GM12878 (cell line): ENCODE results near the gene COL9A3. TPM values are rescaled to one million over a fixed set of nuclear protein-coding genes. Genes with fewer than 3 reads are reported as not detected.

Experiments used
- ATAC-seq: fragments of 200-7000 bp; cut with Tn5 transposase; 3 replicates; pipeline ENCODE4 v1.9.1; 2020; ENCODE audit warnings: mild to moderate bottlenecking, moderate library complexity
- BruUV-seq: library from RNA; stranded (reverse); fragments of 400-500 nt; replicated peaks from 2 replicates; lab custom pipeline; 2021; lab: Mats Ljungman, UMichigan
- CTCF ChIA-PET: fragments of 300-600 bp; sonication (Branson Sonifier 250); formaldehyde crosslinking; extraction: SDS; loops from one replicate; lab custom pipeline; 2021; ENCODE audit warnings: inconsistent platforms; lab: Yijun Ruan, JAX
- POLR2A ChIA-PET: fragments of 350-600 bp; formaldehyde crosslinking; extraction: SDS; loops from one replicate; lab custom pipeline; 2021; ENCODE audit warnings: inconsistent platforms; lab: Charles Lee
- RAD21 ChIA-PET: fragments of 300-600 bp; sonication (Branson Sonifier 250); formaldehyde crosslinking; loops from one replicate; lab custom pipeline; 2023; ENCODE audit warnings: antibody characterized with exemption; ENCODE audit not compliant: unreplicated experiment; lab: Charles Lee
- SMC1A ChIA-PET: fragments of 300-600 bp; sonication (Branson Sonifier 250); formaldehyde crosslinking; loops from one replicate; lab custom pipeline; 2023; ENCODE audit not compliant: unreplicated experiment, uncharacterized antibody; lab: Charles Lee
- DNase-seq: peaks from one replicate; pipeline ENCODE4 v3.0.0-alpha.2; 2011; ENCODE audit warnings: low read depth, low spot score
- FAIRE-seq: peaks from 3 replicates; lab custom pipeline; 2011; peaks lifted over from hg19 to GRCh38; lab: Jason Lieb, UNC
- H2AFZ ChIP-seq: 2 replicates; pipeline ENCODE4 v1.6.0; 2011; ENCODE audit warnings: low read depth, low read length, control low read depth; ENCODE audit not compliant: control insufficient read depth
- H3K27ac ChIP-seq: 2 replicates; pipeline ENCODE4 v1.5.1; 2011; ENCODE audit warnings: control low read depth; ENCODE audit not compliant: control insufficient read depth, insufficient read depth
- H3K27me3 ChIP-seq, 2 experiments: replicated peaks in 1 of 2; 2 replicates each; pipeline versions ENCODE4 v1.6.0 to v1.6.1; 2011; ENCODE audit warnings: low read length in 1 of 2; ENCODE audit not compliant: control insufficient read depth in 2 of 2, insufficient read depth in 2 of 2
- H3K36me3 ChIP-seq, 2 experiments: 2 replicates each; pipeline ENCODE4 v1.5.1; 2011; ENCODE audit warnings: low read length in 1 of 2; ENCODE audit not compliant: control insufficient read depth in 2 of 2, insufficient read depth in 2 of 2
- H3K4me1 ChIP-seq: 2 replicates; pipeline ENCODE4 v1.6.1; 2011; ENCODE audit warnings: mild to moderate bottlenecking, low read length, moderate library complexity, mixed read lengths; ENCODE audit not compliant: control insufficient read depth, insufficient read depth
- H3K4me2 ChIP-seq: 2 replicates; pipeline ENCODE4 v1.6.0; 2011; ENCODE audit warnings: control low read depth; ENCODE audit not compliant: control insufficient read depth, insufficient read depth
- H3K4me3 ChIP-seq: fragments of 200-600 bp; sonication (generic); 2 replicates; pipeline ENCODE4 v1.5.1; 2016
- H3K79me2 ChIP-seq: 2 replicates; pipeline ENCODE4 v1.6.0; 2011; ENCODE audit warnings: low read length; ENCODE audit not compliant: control insufficient read depth, insufficient read depth
- H3K9ac ChIP-seq: 2 replicates; pipeline ENCODE4 v1.8.0; 2011; ENCODE audit warnings: low read length, control low read depth, mixed read lengths; ENCODE audit not compliant: control insufficient read depth, insufficient read depth
- H3K9me3 ChIP-seq: replicated peaks from 3 replicates; pipeline ENCODE4 v1.5.1; 2011; ENCODE audit warnings: mild to moderate bottlenecking, low read length; ENCODE audit not compliant: control insufficient read depth, insufficient read depth
- H4K20me1 ChIP-seq: 2 replicates; pipeline ENCODE4 v1.6.0; 2011; ENCODE audit not compliant: control insufficient read depth, insufficient read depth
- BACH1 ChIP-seq: fragments of 450-650 bp; IDR thresholded peaks from 2 replicates; pipeline ENCODE4 v1.6.1; 2017; ENCODE audit warnings: mild to moderate bottlenecking, borderline replicate concordance
- BHLHE40 ChIP-seq, 2 experiments: fragments of 450-650 bp in 1 of 2; IDR thresholded peaks; 2 replicates each; pipeline ENCODE4 v1.6.1; 2011 to 2017; ENCODE audit warnings: low read depth in 2 of 2, borderline replicate concordance in 1 of 2, improper control_type of control experiment in 1 of 2, low read length in 1 of 2, mild to moderate bottlenecking in 1 of 2
- EZH2 ChIP-seq: IDR thresholded peaks from 2 replicates; pipeline ENCODE4 v1.6.1; 2012; ENCODE audit warnings: low read depth, mild to moderate bottlenecking, control low read depth, inconsistent platforms, low read length, borderline replicate concordance; ENCODE audit not compliant: control insufficient read depth
- IKZF1 ChIP-seq: fragments of 450-650 bp; conservative IDR thresholded peaks from 2 replicates; pipeline ENCODE4 v1.6.1; 2017; ENCODE audit warnings: antibody characterized with exemption, mild to moderate bottlenecking
- IRF4 ChIP-seq: IDR thresholded peaks from 2 replicates; pipeline ENCODE4 v1.6.1; 2011; ENCODE audit warnings: low read depth, low read length
- JUNB ChIP-seq: IDR thresholded peaks from 2 replicates; pipeline ENCODE4 v1.6.1; 2016; ENCODE audit warnings: antibody characterized with exemption, mild to moderate bottlenecking
- MEF2A ChIP-seq: IDR thresholded peaks from 2 replicates; pipeline ENCODE4 v1.6.1; 2011; ENCODE audit warnings: low read depth, mild to moderate bottlenecking, low read length, moderate library complexity; ENCODE audit not compliant: insufficient read depth
- MEF2B ChIP-seq: fragments of 450-650 bp; IDR thresholded peaks from 2 replicates; pipeline ENCODE4 v1.6.1; 2018; ENCODE audit warnings: mild to moderate bottlenecking, moderate library complexity; ENCODE audit not compliant: partially characterized antibody, poor library complexity, severe bottlenecking
- MYC ChIP-seq: IDR thresholded peaks from 2 replicates; pipeline ENCODE4 v1.6.1; 2011; ENCODE audit warnings: mild to moderate bottlenecking, low read length, moderate library complexity, inconsistent platforms; ENCODE audit not compliant: insufficient read depth, insufficient replicate concordance, insufficient read length, severe bottlenecking
- SIN3A ChIP-seq: IDR thresholded peaks from 2 replicates; pipeline ENCODE4 v1.6.1; 2012; ENCODE audit warnings: low read depth, low read length, improper control_type of control experiment
- SUPT20H ChIP-seq: IDR thresholded peaks from 2 replicates; pipeline ENCODE4 v1.6.1; 2011; ENCODE audit warnings: low read depth, mild to moderate bottlenecking, low read length, moderate library complexity, borderline replicate concordance; ENCODE audit not compliant: control insufficient read depth
- YBX1 ChIP-seq: fragments of 450-650 bp; IDR thresholded peaks from 2 replicates; pipeline ENCODE4 v1.6.1; 2016; ENCODE audit warnings: antibody characterized with exemption
- WGBS: methylation state at CpG from one replicate; pipeline ENCODE4 v1.1.6; 2016; ENCODE audit warnings: low lambda C conversion rate; ENCODE audit not compliant: insufficient replicate concordance, insufficient coverage; ENCODE audit errors: missing lambda C conversion rate; 5-methylcytosine and 5-hydroxymethylcytosine counted together
- in situ Hi-C: fragments of 300-500 bp; cut with MboI; formaldehyde crosslinking; loops from 9 replicates; pipeline ENCODE4 v1.14.3; 2018; ENCODE audit warnings: mixed read lengths
- intact Hi-C: fragments of 100-400 bp; cut with micrococcal nuclease; formaldehyde crosslinking; loops from one replicate; pipeline ENCODE4 v1.14.2; 2022; ENCODE audit not compliant: unreplicated experiment
- polyA plus RNA-seq, 11 experiments: library from polyadenylated mRNA; depleted of rRNA in 4 of 11; unstranded in 6 of 11; stranded (reverse) in 5 of 11; fragments of >200 nt; fragmentation: Nextera tagmentation in 4 of 11; fragmentation: Illumina TruSeq in 1 of 11; extraction: Ambion mirVana in 4 of 11; extraction: Trizol in 1 of 11; gene quantifications; 1 replicate in 1 of 11; 2 replicates in 10 of 11; pipeline versions ENCODE4 v1.2.1 to v1.2.3, GENCODE V29; 2011 to 2016; ENCODE audit warnings: inconsistent platforms in 2 of 11, missing spikeins in 2 of 11, low read depth in 1 of 11
- total RNA-seq, 4 experiments: library from RNA; depleted of rRNA in 3 of 4; stranded (reverse); fragments of >200 nt in 3 of 4; fragmentation: Illumina TruSeq in 1 of 4; extraction: Trizol in 1 of 4; gene quantifications; 2 replicates each; pipeline versions ENCODE4 v1.2.1 to v1.2.3, GENCODE V29; 2013 to 2021
- TF ChIP-seq, protein P1 (sequence below): fragments of 450-650 bp; IDR thresholded peaks from 2 replicates; pipeline ENCODE4 v1.6.1; 2016; ENCODE audit warnings: mild to moderate bottlenecking

COL9A3 gene
- total and polyA plus RNA-seq, 10 of the 15 experiments (the other 5 are each of a cell fraction or from before 2014, with no cell fraction given), result 0.09 to 1.7 (median 0.63) TPM; not detected in 1

DNA sequence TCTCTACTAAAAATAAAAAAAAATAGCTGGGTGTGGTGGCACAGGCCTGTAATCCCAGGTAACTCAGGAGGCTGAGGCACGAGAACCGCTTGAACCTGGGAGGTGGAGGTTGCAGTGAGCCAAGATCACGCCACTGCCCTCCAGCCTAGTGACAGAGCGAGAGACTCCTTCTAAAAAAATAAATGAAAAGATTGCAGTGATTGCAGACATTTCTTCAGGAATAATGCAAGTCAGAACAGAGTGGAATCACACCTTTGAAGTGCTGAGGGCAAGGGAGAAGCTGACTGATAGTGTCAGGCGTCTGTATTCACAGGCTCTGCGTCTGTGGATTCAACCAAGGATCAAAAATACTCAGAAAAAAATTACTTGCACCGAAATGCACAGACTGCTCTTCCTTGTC lies 47.4 kb downstream of the COL9A3 start:
- no peaks in the 10 kb centered on the region; a peak in 1 of 4 replicates for H3K27me3 ChIP-seq
- no peak overlapping the region for H2AFZ ChIP-seq
- H3K4me3 ChIP-seq, result no peak overlapping the region
- TF ChIP-seq SIN3A (no peak), MEF2A (no peak), IRF4 (no peak), SUPT20H (no peak), YBX1 (no peak), IKZF1 (no peak), BACH1 (no peak), BHLHE40 (IDR thresholded peaks at IDR 0.05; ENCODE audit: borderline replicate concordance in 1 of 2, low read depth in 2 of 2, low read length in 1 of 2) (no peak), JUNB (no peak), MYC (no peak), EZH2 (no peak), MEF2B (no peak)
- TF ChIP-seq, protein P1, sequence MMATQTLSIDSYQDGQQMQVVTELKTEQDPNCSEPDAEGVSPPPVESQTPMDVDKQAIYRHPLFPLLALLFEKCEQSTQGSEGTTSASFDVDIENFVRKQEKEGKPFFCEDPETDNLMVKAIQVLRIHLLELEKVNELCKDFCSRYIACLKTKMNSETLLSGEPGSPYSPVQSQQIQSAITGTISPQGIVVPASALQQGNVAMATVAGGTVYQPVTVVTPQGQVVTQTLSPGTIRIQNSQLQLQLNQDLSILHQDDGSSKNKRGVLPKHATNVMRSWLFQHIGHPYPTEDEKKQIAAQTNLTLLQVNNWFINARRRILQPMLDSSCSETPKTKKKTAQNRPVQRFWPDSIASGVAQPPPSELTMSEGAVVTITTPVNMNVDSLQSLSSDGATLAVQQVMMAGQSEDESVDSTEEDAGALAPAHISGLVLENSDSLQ, result no peak
- ChIA-PET CTCF (interaction anchor here (0.7 kb wide), 1 partner anchor 56 kb away, joined by 3 read pairs; no protein-coding TSS in a partner anchor), RAD21 (no interaction called here), POLR2A (no interaction called here), SMC1A (no interaction called here)
- peaks cover 5% of the 10 kb centered on the region for H3K4me1 ChIP-seq
- no peak for DNase-seq
- no peak for FAIRE-seq
- H3K27ac ChIP-seq, result no peak overlapping the region
- H3K9me3 ChIP-seq, result no peaks in the 10 kb centered on the region
- H3K9ac ChIP-seq, result no peak overlapping the region
- no peaks in the 10 kb centered on the region for H4K20me1 ChIP-seq
- no peaks in the 10 kb centered on the region for H3K36me3 ChIP-seq
- ATAC-seq, result no peak
- WGBS, result 59% methylated on average over 7 of the region's 7 CpGs
- in situ Hi-C loops (no loop called here), intact Hi-C loops (no loop called here)
- peaks cover 3% of the 10 kb centered on the region; the same call in 1 of the 2 replicates for H3K79me2 ChIP-seq
- no TSS peak for BruUV-seq
- H3K4me2 ChIP-seq, result no peak overlapping the region
